Breast epithelium (tissue), 3 donors: ENCODE data around the gene SKOR1.

Experiments used
- POLR2A ChIP-seq: fragments of 450-650 bp; IDR thresholded peaks from one replicate; pipeline ENCODE4 v1.6.1; 2016; ENCODE audit warnings: antibody characterized with exemption, mild to moderate bottlenecking, moderate library complexity
- TF ChIP-seq, protein P1 (sequence below), 3 donors: fragments of 450-650 bp; IDR thresholded peaks; one replicate each; pipeline ENCODE4 v1.5.1; 2016 to 2017; ENCODE audit warnings: antibody characterized with exemption in 3 of 3, mild to moderate bottlenecking in 3 of 3, moderate library complexity in 3 of 3

GRCh38 chr15:67807141-67807540, 18.2 kb upstream of the SKOR1 start:
- TF ChIP-seq POLR2A, result no peak
- TF ChIP-seq, protein P1, sequence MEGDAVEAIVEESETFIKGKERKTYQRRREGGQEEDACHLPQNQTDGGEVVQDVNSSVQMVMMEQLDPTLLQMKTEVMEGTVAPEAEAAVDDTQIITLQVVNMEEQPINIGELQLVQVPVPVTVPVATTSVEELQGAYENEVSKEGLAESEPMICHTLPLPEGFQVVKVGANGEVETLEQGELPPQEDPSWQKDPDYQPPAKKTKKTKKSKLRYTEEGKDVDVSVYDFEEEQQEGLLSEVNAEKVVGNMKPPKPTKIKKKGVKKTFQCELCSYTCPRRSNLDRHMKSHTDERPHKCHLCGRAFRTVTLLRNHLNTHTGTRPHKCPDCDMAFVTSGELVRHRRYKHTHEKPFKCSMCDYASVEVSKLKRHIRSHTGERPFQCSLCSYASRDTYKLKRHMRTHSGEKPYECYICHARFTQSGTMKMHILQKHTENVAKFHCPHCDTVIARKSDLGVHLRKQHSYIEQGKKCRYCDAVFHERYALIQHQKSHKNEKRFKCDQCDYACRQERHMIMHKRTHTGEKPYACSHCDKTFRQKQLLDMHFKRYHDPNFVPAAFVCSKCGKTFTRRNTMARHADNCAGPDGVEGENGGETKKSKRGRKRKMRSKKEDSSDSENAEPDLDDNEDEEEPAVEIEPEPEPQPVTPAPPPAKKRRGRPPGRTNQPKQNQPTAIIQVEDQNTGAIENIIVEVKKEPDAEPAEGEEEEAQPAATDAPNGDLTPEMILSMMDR (IDR thresholded peaks at IDR 0.05), result no peak
